Central memory CD8-positive, alpha-beta T cell (primary cell): ENCODE results near the gene PECR.
"Not testable (repeated sequence)": the region's sequence is repeated elsewhere in the genome, so short reads cannot be mapped to it uniquely, and the experiment has no call there.

Experiments
- ATAC-seq: fragments of 150-1000 bp; cut with Tn5 transposase; replicated peaks from 2 replicates; pipeline ENCODE4 v1.10.0; 2022; ENCODE audit warnings: mild to moderate bottlenecking, moderate FRiP score, moderate number of reproducible peaks; ENCODE audit not compliant: poor library complexity, severe bottlenecking; ENCODE audit errors: extremely low read depth
- DNase-seq, 2 donors: peaks; one replicate each; pipeline ENCODE4 v3.0.0; 2021; ENCODE audit warnings: low spot score in 2 of 2
- H3K27ac Mint-ChIP-seq: one replicate; pipeline ENCODE4 v1.8.0; 2022; ENCODE audit warnings: low read depth, mild to moderate bottlenecking, moderate library complexity, mixed read lengths
- H3K27me3 Mint-ChIP-seq: one replicate; pipeline ENCODE4 v1.8.0; 2022; ENCODE audit warnings: mixed read lengths
- H3K36me3 Mint-ChIP-seq: one replicate; pipeline ENCODE4 v1.8.0; 2022; ENCODE audit warnings: mild to moderate bottlenecking, moderate library complexity, mixed read lengths; ENCODE audit not compliant: insufficient read depth
- H3K4me1 Mint-ChIP-seq: one replicate; pipeline ENCODE4 v1.8.0; 2022; ENCODE audit warnings: mixed read lengths
- H3K4me3 Mint-ChIP-seq: one replicate; pipeline ENCODE4 v1.8.0; 2022; ENCODE audit warnings: mild to moderate bottlenecking, moderate library complexity, mixed read lengths
- H3K9me3 Mint-ChIP-seq: one replicate; pipeline ENCODE4 v1.8.0; 2022; ENCODE audit warnings: mixed read lengths

Gene PECR

DNA sequence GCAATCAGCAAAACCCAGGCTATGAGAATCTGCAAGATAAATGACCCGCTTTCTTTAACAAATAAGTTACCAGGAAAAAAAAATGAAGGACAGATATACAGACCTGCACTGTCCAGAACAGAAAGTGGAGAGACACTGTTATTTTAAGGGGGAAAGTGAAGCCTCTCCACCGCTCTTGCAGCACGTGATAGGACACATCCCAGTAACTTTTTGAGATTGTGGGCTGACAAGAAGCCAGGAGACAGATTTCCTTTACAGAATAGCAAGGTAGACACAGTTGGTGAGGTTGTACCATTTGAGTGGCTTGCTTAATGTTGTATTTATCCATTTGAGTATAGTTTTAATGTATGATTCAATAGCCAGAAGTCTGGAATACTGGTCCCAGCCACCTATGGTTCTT, 13.1 kb upstream of the PECR start:
- H3K9me3 Mint-ChIP-seq = no peaks in the 10 kb centered on the region
- H3K4me3 Mint-ChIP-seq = no peak overlapping the region
- H3K27ac Mint-ChIP-seq = no peak overlapping the region
- peaks cover 8% of the 10 kb centered on the region for H3K4me1 Mint-ChIP-seq
- ATAC-seq = no peak
- H3K27me3 Mint-ChIP-seq = no peaks in the 10 kb centered on the region
- peaks cover 2% of the 10 kb centered on the region for H3K36me3 Mint-ChIP-seq
- DNase-seq = no peak

DNA sequence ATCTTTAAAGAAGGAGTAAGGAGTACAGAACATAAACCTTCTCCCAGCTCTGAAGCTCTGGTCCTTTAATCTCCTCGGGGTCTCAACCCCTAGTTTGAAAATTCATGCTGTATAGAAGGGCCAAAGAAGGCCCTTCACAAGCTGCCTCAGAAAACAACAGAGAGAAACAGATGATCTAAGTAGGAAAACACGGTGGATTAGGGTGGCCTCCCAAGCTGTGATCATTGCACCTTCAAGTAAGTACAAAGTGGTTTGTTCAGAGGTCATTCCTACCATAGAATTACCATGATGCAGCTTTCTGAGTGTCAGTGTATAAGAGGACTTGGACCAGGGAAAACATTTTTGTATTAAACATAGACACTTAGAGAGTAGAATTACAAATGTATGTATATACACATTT, 11.0 kb upstream of the PECR start:
- Mint-ChIP-seq H3K27me3 (no peaks in the 10 kb centered on the region), H3K4me3 (no peak overlapping the region), H3K27ac (no peak overlapping the region), H3K36me3 (peaks cover 4% of the 10 kb centered on the region), H3K4me1 (peaks cover 13% of the 10 kb centered on the region), H3K9me3 (no peaks in the 10 kb centered on the region)
- ATAC-seq (no peak), DNase-seq (no peak)

DNA sequence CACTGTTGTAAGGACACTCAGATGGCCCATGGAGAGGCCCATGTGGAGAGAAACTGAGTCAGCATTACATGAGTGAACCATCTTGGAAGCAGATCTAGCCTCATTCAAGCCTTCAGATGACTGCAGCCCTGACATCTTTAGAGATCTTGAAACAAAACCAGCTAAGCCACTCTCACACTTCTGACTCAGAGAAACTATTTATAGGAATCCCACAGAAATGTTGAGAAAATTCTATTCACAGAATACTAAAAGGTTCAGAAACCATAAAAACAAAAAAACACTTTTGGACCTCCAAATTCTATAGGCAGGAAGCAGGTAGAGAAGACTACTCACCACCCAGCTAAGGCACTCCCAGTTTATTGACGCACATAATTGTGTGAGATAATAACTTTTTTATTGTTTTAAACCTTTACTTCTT, 8.8 kb upstream of the PECR start:
- Mint-ChIP-seq H3K27ac (no peak overlapping the region), H3K4me1 (peaks cover 25% of the 10 kb centered on the region), H3K4me3 (no peak overlapping the region), H3K36me3 (peaks cover 2% of the 10 kb centered on the region), H3K9me3 (no peaks in the 10 kb centered on the region), H3K27me3 (no peaks in the 10 kb centered on the region)
- ATAC-seq = no peak
- no peak for DNase-seq

DNA sequence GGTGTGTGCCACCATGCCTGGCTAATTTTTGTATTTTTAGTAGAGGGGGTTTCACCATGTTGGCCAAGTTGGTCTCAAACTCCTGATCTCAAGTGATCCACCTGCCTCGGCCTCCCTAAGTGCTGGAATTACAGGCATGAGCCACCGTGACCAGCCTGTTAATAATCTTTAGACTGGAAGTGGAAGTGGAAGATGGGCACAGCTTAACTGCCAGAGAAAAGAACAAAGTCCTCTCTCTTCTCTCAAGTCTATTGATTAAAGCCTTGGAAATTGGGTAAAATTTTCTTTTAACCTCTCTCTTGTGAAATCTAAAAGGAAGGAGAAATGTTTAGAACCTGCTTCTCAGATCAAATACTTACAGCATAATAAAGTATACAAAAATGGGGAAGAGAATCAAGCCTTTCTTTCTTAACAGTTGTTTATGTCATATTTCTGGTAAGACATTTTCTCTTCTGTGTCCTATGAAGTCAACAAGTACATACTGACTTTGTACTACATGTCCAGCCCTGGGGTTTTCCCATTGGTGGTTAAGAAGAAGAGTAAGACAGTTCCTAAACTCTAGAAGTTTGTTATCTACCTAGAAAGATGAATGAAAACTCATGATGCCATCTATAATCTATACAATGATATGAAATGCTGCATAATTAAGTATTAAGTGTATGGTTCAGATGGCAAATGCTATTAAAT, 4.7 kb upstream of the PECR start:
- Mint-ChIP-seq H3K27ac (no peak overlapping the region), H3K4me3 (no peak overlapping the region), H3K27me3 (no peaks in the 10 kb centered on the region), H3K4me1 (peaks cover 63% of the 10 kb centered on the region), H3K36me3 (peaks cover 6% of the 10 kb centered on the region), H3K9me3 (no peaks in the 10 kb centered on the region)
- ATAC-seq (no peak), DNase-seq (no peak)

DNA sequence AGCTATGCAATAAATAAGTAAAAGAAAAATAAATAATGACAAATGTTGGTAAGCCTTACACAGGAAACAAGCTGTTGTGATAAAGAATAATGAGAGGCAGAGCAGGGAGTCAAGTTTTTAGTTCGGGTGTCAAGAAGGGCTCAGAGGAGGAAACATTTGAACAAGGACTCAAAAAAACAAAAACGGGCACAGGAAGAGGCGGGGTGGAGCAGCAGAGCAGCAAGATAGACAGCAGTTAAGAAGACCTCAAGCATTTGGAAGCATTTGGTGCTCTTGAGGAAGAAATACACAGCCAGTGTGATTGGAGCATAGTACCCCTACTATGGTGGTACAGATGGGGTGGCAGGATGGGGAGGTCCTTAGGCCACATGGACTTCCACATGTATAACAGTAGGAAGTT, 2.9 kb upstream of the PECR start:
- Mint-ChIP-seq H3K27me3 (no peaks in the 10 kb centered on the region), H3K27ac (peak overlapping the region; percentile 83), H3K4me3 (peak overlapping the region; percentile 37), H3K36me3 (peaks cover 6% of the 10 kb centered on the region), H3K4me1 (peaks cover 63% of the 10 kb centered on the region), H3K9me3 (no peaks in the 10 kb centered on the region)
- ATAC-seq = no peak
- DNase-seq = no peak

DNA sequence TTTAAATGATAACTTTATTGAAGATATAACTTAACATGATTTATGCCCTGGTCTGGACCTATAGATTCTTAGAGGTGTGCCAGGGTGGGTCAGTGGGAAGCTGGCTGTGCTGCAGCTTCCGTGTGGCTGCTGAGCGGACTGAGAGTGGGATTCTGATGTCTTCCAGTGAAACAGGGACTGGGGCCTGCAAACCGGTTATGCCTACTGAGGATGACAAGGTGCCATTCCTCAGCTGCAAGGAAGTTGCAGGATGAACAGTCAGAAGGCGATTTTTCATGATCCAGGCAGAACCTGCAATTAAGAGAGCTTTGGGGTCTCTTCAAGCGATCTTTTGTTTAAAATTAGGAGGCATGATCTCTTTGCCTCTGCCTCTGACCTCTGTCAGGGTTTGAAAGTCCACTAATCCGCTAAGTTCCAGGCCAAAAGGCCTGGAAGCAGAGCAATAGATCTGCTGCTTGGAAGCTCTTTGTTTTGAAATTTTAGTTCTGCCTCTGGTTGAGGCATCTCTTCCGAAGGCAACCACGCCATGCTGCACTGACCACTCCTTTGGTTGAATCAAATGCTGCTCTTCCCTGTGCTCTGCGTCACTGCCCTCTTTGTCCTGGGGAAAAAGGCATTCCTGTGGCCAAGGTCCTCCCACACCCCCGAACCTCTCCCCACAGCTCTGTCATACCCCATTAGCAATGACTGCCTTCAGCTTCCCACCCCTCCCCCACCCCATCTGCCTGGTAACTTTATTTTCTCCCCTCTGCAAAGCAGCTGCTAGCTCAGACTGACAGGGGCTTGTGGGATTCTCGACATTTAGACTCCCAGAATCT, 2.1 kb upstream of the PECR start:
- H3K36me3 Mint-ChIP-seq = peaks cover 6% of the 10 kb centered on the region
- DNase-seq = no peak
- no peak for ATAC-seq
- peak overlapping the region; percentile 83 for H3K27ac Mint-ChIP-seq
- no peak overlapping the region for H3K4me3 Mint-ChIP-seq
- no peaks in the 10 kb centered on the region for H3K9me3 Mint-ChIP-seq
- H3K27me3 Mint-ChIP-seq = no peaks in the 10 kb centered on the region
- H3K4me1 Mint-ChIP-seq = peaks cover 58% of the 10 kb centered on the region

DNA sequence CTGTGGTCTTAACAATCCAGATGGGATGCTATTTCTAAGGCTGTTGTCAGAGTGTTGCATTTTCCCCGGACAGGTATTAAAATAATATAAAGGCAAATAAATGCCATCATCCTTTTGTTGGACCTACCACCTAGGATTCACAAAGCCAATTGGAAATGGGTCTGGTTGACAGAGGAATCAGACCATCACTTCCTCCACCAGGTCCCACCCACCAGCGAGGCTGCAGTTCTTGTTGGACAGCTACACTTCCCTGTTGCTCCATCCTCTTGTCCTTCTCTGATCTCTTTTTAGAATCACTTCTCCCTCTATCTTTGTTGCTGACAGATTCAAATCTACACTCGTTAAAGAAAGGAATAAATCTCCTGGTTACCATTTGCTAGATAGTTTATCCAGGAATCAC, 1.2 kb upstream of the PECR start:
- Mint-ChIP-seq H3K4me1 (peaks cover 58% of the 10 kb centered on the region), H3K27ac (peak overlapping the region; percentile 47), H3K4me3 (peak overlapping the region; percentile 95), H3K9me3 (no peaks in the 10 kb centered on the region), H3K27me3 (no peaks in the 10 kb centered on the region), H3K36me3 (peaks cover 7% of the 10 kb centered on the region)
- DNase-seq = no peak
- no peak for ATAC-seq

DNA sequence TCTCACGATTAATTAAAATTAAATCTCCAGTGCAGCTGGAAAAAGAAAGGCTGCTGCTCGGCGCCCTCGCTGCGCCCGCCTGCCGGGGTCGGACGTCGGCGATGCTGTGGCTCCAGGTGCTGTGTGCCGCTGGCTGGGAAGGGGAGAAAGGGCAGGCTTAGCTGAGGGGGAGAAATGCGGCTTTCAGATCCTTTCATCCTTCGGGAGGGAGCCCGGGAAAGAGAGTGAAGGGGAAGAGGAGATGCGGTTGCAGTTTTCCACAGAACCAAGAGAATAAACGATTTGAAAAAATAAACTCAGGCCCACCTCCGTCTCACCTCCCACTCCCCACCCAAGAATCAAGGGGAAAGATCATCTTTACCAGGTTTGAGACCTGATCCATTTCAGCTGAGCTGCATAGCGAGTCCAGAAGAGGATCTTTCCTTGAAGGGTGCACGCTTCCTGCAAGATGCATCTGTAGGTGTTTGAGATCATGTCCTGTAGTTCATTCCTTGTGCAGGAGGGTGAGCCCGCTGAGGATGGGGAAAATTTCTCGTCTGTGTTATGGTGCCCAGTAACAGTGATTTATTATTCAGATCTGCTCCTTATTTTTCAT, 605 bp upstream of the PECR start:
- peak overlapping the region; percentile 95 for H3K27ac Mint-ChIP-seq
- H3K36me3 Mint-ChIP-seq = peaks cover 10% of the 10 kb centered on the region
- H3K9me3 Mint-ChIP-seq = no peaks in the 10 kb centered on the region
- H3K4me3 Mint-ChIP-seq = peak overlapping the region; percentile 95
- H3K27me3 Mint-ChIP-seq = no peaks in the 10 kb centered on the region
- no peak for ATAC-seq
- peaks cover 58% of the 10 kb centered on the region for H3K4me1 Mint-ChIP-seq
- no peak for DNase-seq

DNA sequence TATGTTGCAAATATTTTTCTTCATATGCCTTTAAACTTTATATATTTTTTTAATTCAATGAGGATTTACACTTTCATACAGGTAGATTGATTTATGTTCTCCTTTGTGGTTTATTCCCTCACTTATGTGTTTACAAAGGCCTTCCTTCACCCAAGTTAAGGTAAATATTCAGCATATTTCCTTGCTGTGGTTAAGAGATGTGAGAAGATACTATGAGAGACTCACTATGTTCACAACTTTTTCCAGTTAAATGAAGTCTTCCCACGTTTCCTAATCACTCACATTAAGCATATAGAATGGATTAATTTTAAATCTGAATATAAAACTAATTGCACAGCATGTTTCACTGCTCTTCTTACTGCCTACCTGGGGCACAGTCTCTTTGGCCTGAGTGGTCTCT, 597 bp downstream of the PECR start:
- no peaks in the 10 kb centered on the region for H3K27me3 Mint-ChIP-seq
- no peaks in the 10 kb centered on the region for H3K9me3 Mint-ChIP-seq
- ATAC-seq = no peak
- H3K27ac Mint-ChIP-seq = peak overlapping the region; percentile 95
- H3K4me1 Mint-ChIP-seq = peaks cover 48% of the 10 kb centered on the region
- no peak for DNase-seq
- peaks cover 10% of the 10 kb centered on the region for H3K36me3 Mint-ChIP-seq
- H3K4me3 Mint-ChIP-seq = peak overlapping the region; percentile 95

DNA sequence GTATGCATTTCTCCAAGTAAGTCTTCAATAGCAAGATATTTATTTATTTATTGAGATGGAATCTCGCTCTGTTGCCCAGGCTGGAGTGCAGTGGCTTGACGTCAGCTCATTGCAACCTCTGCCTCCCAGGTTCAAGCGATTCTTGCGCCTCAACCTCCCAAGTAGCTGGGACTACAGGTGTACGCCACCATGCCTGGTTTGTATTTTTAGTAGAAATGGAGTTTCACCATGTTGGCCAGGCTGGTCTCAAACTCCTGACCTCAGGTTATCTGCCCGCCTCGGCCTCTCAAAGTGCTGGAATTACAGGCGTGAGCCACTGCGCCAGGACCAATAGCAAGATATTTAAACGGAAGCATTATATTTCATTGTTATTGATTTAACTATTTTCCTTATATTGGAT, 1.6 kb downstream of the PECR start:
- not testable (repeated sequence) for H3K9me3 Mint-ChIP-seq, ATAC-seq, H3K27me3 Mint-ChIP-seq, DNase-seq, H3K27ac Mint-ChIP-seq
- Mint-ChIP-seq H3K36me3 (peaks cover 11% of the 10 kb centered on the region), H3K4me1 (peaks cover 43% of the 10 kb centered on the region), H3K4me3 (peak overlapping the region; percentile 95)

DNA sequence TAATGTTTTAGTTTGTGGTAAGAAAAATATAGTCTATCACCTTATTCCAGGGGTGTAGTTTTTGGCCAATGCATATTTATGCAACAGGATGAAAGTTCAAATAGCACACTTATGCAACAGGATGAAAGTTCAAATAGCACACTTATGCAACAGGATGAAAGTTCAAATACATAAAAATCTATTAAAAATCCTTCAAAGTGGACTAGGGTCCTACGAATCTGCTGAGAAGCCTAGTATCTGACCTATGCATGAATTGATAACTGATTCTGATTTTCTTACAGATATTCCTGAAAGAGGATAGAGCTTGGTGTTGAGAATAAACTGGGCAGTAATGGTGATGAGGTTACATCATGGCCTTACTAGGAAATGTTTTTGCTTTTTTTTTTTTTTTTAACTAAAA, 2.8 kb downstream of the PECR start:
- H3K27me3 Mint-ChIP-seq = no peaks in the 10 kb centered on the region

DNA sequence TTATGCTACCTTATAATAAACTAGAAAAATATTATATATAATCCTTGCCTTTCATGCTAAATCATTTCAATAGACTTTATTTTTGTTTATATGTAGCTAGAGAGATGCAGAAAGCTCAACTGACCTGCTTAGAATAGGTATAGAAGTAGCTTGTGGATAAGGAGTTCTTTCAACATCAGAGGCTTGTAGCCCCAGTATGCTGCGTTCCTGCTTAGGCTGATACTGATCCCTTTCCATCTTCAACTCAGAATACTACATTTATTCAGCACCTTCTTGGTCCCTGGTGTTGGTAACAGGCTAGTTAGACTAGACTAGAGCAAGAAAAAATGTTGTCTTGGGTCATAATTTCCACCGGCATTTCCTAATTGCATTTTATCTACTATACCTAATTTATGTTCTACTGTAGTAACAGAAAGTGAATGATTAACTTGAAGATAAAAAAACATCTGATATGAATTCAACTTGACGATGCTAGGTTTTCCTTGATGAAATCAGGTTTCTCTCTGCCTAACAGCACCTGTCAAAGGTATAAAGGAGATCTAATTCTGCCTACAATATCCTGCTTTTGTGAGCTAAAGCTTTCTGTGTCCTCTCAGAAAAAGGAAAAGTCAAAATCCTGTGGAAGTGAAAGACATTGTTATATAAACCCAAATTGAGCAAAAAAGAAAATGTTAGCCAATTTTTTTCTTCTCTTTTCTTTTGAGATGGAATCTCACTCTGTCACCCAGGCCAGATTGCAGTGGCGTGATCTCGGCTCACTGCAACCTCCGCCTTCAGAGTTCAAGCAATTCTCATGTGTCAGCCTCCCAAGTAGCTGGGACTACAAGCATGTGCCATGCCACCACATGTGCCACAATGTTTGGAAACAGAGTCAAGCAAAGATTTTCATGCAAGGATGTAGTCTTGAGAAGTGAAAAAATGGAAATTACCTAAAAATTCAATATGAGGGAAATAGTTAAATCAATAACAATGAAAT, 5.8 kb downstream of the PECR start:
- ATAC-seq (no peak), DNase-seq (no peak)
- no peaks in the 10 kb centered on the region for H3K27me3 Mint-ChIP-seq
- no peak overlapping the region for H3K4me3 Mint-ChIP-seq
- H3K9me3 Mint-ChIP-seq = no peaks in the 10 kb centered on the region
- H3K36me3 Mint-ChIP-seq = peaks cover 13% of the 10 kb centered on the region
- peaks cover 21% of the 10 kb centered on the region for H3K4me1 Mint-ChIP-seq
- H3K27ac Mint-ChIP-seq = no peak overlapping the region

More for the DNA sequence above, 2.8 kb downstream of the PECR start:
- H3K4me3 Mint-ChIP-seq = no peak overlapping the region
- no peak for DNase-seq
- no peak for ATAC-seq
- H3K27ac Mint-ChIP-seq = no peak overlapping the region
- H3K4me1 Mint-ChIP-seq = peaks cover 39% of the 10 kb centered on the region
- peaks cover 13% of the 10 kb centered on the region for H3K36me3 Mint-ChIP-seq
- H3K9me3 Mint-ChIP-seq = no peaks in the 10 kb centered on the region
